GM10266 (cell line): ENCODE results near the gene FAM78B.

Source experiments
- DNase-seq: peaks from one replicate; pipeline ENCODE4 v3.0.0; 2012; ENCODE audit errors: extremely low spot score
- TF ChIP-seq, protein P1 (sequence below): IDR thresholded peaks from 2 replicates; pipeline ENCODE4 v1.5.1; 2012; ENCODE audit warnings: mild to moderate bottlenecking, low read depth; ENCODE audit not compliant: control insufficient read depth, insufficient read depth; ENCODE audit errors: missing control alignments

Gene FAM78B

GRCh38 chr1:166165661-166166328 lies 1.0 kb downstream of the FAM78B start:
- DNase-seq: peak; percentile 25
- TF ChIP-seq, protein P1, sequence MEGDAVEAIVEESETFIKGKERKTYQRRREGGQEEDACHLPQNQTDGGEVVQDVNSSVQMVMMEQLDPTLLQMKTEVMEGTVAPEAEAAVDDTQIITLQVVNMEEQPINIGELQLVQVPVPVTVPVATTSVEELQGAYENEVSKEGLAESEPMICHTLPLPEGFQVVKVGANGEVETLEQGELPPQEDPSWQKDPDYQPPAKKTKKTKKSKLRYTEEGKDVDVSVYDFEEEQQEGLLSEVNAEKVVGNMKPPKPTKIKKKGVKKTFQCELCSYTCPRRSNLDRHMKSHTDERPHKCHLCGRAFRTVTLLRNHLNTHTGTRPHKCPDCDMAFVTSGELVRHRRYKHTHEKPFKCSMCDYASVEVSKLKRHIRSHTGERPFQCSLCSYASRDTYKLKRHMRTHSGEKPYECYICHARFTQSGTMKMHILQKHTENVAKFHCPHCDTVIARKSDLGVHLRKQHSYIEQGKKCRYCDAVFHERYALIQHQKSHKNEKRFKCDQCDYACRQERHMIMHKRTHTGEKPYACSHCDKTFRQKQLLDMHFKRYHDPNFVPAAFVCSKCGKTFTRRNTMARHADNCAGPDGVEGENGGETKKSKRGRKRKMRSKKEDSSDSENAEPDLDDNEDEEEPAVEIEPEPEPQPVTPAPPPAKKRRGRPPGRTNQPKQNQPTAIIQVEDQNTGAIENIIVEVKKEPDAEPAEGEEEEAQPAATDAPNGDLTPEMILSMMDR: no peak

GRCh38 chr1:166164995-166165660 lies 1.7 kb downstream of the FAM78B start:
- peak; percentile 39 for DNase-seq
- TF ChIP-seq, protein P1: peak; percentile 56

DNA sequence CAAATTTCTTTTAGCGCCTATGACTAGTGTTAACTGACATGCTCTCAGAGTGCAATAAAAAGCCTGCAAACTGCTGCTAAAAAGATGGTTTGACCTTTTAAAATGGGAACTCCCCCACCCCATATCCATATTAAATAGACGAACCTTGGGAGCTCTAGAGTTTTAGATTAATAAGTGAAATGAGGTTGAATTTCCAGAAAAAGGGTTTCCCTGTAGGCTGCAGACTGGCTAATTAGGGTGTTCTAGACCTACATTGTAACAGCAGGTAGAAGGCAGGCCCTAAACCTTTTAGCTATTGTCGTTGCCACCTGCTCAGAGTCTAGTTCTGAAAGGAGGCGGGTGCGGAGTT lies 2.2 kb downstream of the FAM78B start:
- DNase-seq: no peak
- TF ChIP-seq, protein P1: no peak

DNA sequence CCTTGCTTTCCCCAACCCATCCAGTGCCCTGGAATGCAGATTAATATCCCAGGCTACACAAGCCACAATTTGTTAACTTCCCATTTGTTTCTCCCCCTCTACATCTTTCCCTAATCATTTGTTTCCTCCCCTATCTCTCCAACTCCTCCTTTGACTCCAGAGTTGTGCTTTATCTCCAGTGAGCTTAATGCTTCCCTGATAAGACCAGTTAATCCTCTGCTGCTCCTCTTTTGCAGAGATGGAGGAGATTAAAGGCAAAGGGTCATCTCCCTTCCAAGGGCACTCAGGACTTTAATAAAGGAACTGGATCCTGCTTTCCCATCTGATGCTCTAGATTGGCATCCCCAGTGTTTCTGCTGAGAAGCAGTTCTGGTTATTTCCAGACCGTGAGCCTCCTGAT lies 7.1 kb downstream of the FAM78B start:
- TF ChIP-seq, protein P1: no peak
- no peak for DNase-seq

- TF ChIP-seq, protein P1: no peak
- DNase-seq: no peak
Observed at GRCh38 chr1:166156674-166157073, 10.1 kb downstream of the FAM78B start.

DNA sequence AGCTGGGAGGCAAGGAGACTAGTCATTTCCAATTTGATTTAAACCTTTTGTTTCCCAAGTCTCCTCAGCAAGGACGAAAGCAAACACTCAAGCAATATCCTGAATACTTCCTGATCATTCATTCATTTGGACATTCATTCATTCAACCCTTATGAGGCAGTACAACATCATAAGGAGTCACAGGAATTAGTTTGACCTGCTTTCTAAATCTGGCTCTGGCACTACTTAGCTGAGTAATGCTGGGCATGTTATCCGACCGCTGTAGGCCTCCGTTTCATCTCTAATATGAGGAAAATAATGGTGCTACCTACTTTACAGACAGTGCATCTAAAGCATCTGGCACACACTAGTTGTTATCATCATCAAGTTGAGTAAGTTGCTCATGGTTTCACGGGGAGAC lies 11.7 kb downstream of the FAM78B start:
- DNase-seq: no peak
- TF ChIP-seq, protein P1: no peak
